ENCODE results near the gene TNXB. TPM values are rescaled to one million over a fixed set of nuclear protein-coding genes. Genes with fewer than 3 reads are reported as not detected.
"Not testable (repeated sequence)": the region's sequence is repeated elsewhere in the genome, so short reads cannot be mapped to it uniquely, and the experiment has no call there.

Gene TNXB
- total RNA-seq, 1 donor from 2014 or later, result 207 TPM

GRCh38 chr6:32069878-32070515 is 39.1 kb downstream of the TNXB start:
- no peak for TF ChIP-seq POLR2AphosphoS5 (IDR thresholded peaks at IDR 0.05; ENCODE audit: insufficient read depth in 1 of 2, low read depth in 1 of 2)
- TF ChIP-seq POLR2A (IDR thresholded peaks at IDR 0.05), result no peak
- TF ChIP-seq CTCF (IDR thresholded peaks at IDR 0.05), result no peak
- H3K4me1 ChIP-seq, result no peaks in the 10 kb centered on the region

DNA sequence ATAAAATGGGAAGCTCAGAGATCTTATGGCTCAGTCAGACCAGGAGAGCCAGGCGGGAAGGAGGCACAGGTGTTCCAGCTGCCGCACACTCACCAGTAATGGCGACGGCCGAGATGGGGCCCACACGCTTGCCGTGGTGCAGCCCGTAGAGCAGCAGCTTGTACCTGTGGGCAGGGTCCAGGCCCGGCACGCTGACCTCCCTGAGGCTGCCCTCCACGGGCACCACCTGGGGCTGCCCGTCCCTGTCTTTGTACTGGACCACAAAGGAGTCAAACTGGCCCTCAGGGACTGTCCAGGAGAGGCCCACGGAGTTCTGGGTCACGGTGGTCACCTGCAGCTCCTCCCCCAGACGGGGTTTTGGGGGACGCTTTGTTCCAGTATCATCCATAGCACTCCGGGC is 39.7 kb downstream of the TNXB start:
- H3K4me1 ChIP-seq, result no peaks in the 10 kb centered on the region
- H3K27me3 ChIP-seq, result no peaks in the 10 kb centered on the region
- DNase-seq (ENCODE audit: extremely low spot score in 2 of 2), result no peak
- H3K9me3 ChIP-seq, result no peaks in the 10 kb centered on the region
- no peak for TF ChIP-seq CTCF (IDR thresholded peaks at IDR 0.05)
- TF ChIP-seq POLR2AphosphoS5 (IDR thresholded peaks at IDR 0.05; ENCODE audit: insufficient read depth in 1 of 2, low read depth in 1 of 2), result no peak
- no peak for TF ChIP-seq POLR2A (IDR thresholded peaks at IDR 0.05)
- H3K27ac ChIP-seq, result no peak overlapping the region
- intact Hi-C loops (cut with DNase I), result no loop called here
- H3K4me3 ChIP-seq, result no peak overlapping the region
- H3K36me3 ChIP-seq, result peaks cover 0 to 58% of the 10 kb centered on the region in 2 donors

More at GRCh38 chr6:32069878-32070515, 39.1 kb downstream of the TNXB start:
- no peaks in the 10 kb centered on the region for H3K27me3 ChIP-seq
- H3K27ac ChIP-seq, result peak overlapping the region; percentile 48
- no peaks in the 10 kb centered on the region for H3K9me3 ChIP-seq
- H3K4me3 ChIP-seq, result no peak overlapping the region
- intact Hi-C loops (cut with DNase I), result no loop called here
- no peak for DNase-seq (ENCODE audit: extremely low spot score in 2 of 2)
- H3K36me3 ChIP-seq, result peaks cover 0 to 57% of the 10 kb centered on the region in 2 donors

DNA sequence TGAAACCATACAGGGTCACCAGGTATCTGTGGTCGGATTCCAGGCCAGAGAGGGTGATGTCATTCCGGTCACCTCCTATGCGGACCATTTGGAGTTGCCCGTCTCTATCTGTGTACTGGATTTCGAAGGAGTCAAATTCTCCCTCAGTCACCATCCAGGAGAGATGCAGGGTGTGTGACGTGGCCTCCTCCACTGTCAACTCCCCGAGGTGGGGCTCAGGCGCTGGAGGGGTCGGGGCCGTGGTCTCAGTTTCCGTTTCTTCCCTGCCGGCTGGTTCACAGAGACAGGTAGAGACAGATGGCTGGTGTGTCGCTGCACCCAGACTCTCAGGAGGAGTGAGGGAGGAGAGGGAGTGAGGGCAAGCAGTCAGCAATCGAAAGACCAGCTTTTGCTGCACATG is 40.3 kb downstream of the TNXB start:
- Histone ChIP-seq H3K27me3 (no peaks in the 10 kb centered on the region), H3K4me3 (no peak overlapping the region), H3K27ac (no peak overlapping the region), H3K36me3 (peaks cover 0 to 62% of the 10 kb centered on the region in 2 donors), H3K9me3 (no peaks in the 10 kb centered on the region), H3K4me1 (no peaks in the 10 kb centered on the region)
- intact Hi-C loops (cut with DNase I), result no loop called here
- DNase-seq (ENCODE audit: extremely low spot score in 2 of 2), result no peak
- TF ChIP-seq POLR2A (IDR thresholded peaks at IDR 0.05) (no peak), POLR2AphosphoS5 (IDR thresholded peaks at IDR 0.05; ENCODE audit: insufficient read depth in 1 of 2, low read depth in 1 of 2) (no peak), CTCF (IDR thresholded peaks at IDR 0.05) (no peak)

- H3K4me3 ChIP-seq; H3K4me1 ChIP-seq; intact Hi-C loops (cut with DNase I); H3K27ac ChIP-seq; DNase-seq (ENCODE audit: extremely low spot score in 2 of 2); H3K27me3 ChIP-seq; H3K9me3 ChIP-seq: not testable (repeated sequence)
- H3K36me3 ChIP-seq, result peaks cover 0 to 58% of the 10 kb centered on the region in 2 donors
Observed at GRCh38 chr6:32068315-32068714, 40.8 kb downstream of the TNXB start.

DNA sequence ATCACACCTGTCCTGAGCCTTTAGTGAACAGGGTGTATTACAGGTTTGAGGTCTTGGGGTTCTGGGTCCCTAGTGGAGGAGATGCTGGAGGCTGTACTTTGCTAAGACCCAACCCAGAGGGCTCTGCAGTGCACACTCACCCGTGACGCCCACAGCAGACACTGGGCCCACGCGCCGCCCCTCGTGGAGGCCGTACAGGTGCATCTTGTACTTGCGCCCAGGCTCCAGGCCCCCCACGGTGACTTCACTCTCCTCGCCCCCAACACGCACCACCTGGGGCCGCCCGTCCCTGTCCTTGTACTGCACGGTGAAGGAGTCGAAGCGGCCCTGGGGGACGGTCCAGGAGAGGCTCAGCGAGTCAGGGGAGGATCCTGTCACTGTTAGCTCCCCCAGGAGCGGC is 41.6 kb downstream of the TNXB start:
- H3K4me1 ChIP-seq; H3K4me3 ChIP-seq; H3K27ac ChIP-seq; H3K9me3 ChIP-seq; DNase-seq (ENCODE audit: extremely low spot score in 2 of 2); H3K27me3 ChIP-seq; intact Hi-C loops (cut with DNase I): not testable (repeated sequence)
- peaks cover 0 to 50% of the 10 kb centered on the region in 2 donors for H3K36me3 ChIP-seq

GRCh38 chr6:32064706-32065105 is 44.4 kb downstream of the TNXB start:
- H3K27ac ChIP-seq, result no peak overlapping the region
- no peaks in the 10 kb centered on the region for H3K27me3 ChIP-seq
- H3K4me3 ChIP-seq, result no peak overlapping the region
- H3K36me3 ChIP-seq, result peaks cover 0 to 55% of the 10 kb centered on the region in 2 donors
- TF ChIP-seq POLR2AphosphoS5 (IDR thresholded peaks at IDR 0.05; ENCODE audit: insufficient read depth in 1 of 2, low read depth in 1 of 2) (no peak), POLR2A (IDR thresholded peaks at IDR 0.05) (no peak), CTCF (IDR thresholded peaks at IDR 0.05) (no peak)
- no peaks in the 10 kb centered on the region for H3K9me3 ChIP-seq
- intact Hi-C loops (cut with DNase I), result no loop called here
- no peak for DNase-seq (ENCODE audit: extremely low spot score in 2 of 2)
- no peaks in the 10 kb centered on the region for H3K4me1 ChIP-seq
